ENCODE results near the gene LAMC3. TPM values are rescaled to one million over a fixed set of nuclear protein-coding genes. Genes with fewer than 3 reads are reported as not detected.

Gene LAMC3
- total RNA-seq, 1 donor from 2014 or later = not detected

GRCh38 chr9:130981756-130982137 lies 27.2 kb upstream of the LAMC3 start:
- H3K4me1 ChIP-seq = peaks cover 19% of the 10 kb centered on the region
- peak overlapping the region; percentile 57 for H3K4me3 Mint-ChIP-seq
- peak overlapping the region; percentile 89 for H3K27ac Mint-ChIP-seq
- no peak overlapping the region for H2AFZ ChIP-seq (replicated peaks)
- no peaks in the 10 kb centered on the region for H3K27me3 ChIP-seq
- peaks cover 8% of the 10 kb centered on the region for H3K27me3 Mint-ChIP-seq (ENCODE audit: insufficient read depth, low read depth)
- no peak overlapping the region for H3K4me2 ChIP-seq
- H3K9ac ChIP-seq = no peak overlapping the region
- no peaks in the 10 kb centered on the region for H4K20me1 ChIP-seq (ENCODE audit: low read depth)
- H3K36me3 Mint-ChIP-seq = no peaks in the 10 kb centered on the region
- no peak overlapping the region for H3K27ac ChIP-seq
- no peak for DNase-seq (ENCODE audit: low spot score)
- H3K9me3 Mint-ChIP-seq = no peaks in the 10 kb centered on the region
- H3K4me1 Mint-ChIP-seq = peaks cover 63% of the 10 kb centered on the region
- no peaks in the 10 kb centered on the region for H3K36me3 ChIP-seq
- H3K79me2 ChIP-seq (ENCODE audit: low read depth) = no peaks in the 10 kb centered on the region
- H3F3A ChIP-seq (ENCODE audit: low read depth) = no peaks in the 10 kb centered on the region
- H3K9me3 ChIP-seq (ENCODE audit: low read depth) = no peaks in the 10 kb centered on the region
- no peak for TF ChIP-seq EZH2phosphoT487 (IDR thresholded peaks at IDR 0.05)
- TF ChIP-seq, protein P1, sequence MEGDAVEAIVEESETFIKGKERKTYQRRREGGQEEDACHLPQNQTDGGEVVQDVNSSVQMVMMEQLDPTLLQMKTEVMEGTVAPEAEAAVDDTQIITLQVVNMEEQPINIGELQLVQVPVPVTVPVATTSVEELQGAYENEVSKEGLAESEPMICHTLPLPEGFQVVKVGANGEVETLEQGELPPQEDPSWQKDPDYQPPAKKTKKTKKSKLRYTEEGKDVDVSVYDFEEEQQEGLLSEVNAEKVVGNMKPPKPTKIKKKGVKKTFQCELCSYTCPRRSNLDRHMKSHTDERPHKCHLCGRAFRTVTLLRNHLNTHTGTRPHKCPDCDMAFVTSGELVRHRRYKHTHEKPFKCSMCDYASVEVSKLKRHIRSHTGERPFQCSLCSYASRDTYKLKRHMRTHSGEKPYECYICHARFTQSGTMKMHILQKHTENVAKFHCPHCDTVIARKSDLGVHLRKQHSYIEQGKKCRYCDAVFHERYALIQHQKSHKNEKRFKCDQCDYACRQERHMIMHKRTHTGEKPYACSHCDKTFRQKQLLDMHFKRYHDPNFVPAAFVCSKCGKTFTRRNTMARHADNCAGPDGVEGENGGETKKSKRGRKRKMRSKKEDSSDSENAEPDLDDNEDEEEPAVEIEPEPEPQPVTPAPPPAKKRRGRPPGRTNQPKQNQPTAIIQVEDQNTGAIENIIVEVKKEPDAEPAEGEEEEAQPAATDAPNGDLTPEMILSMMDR (IDR thresholded peaks at IDR 0.05) = no peak
- no peak for TF ChIP-seq EZH2 (IDR thresholded peaks at IDR 0.05)
- no peak overlapping the region for H3K4me3 ChIP-seq

- H4K20me1 ChIP-seq (ENCODE audit: low read depth) = no peaks in the 10 kb centered on the region
- no peaks in the 10 kb centered on the region for H3K27me3 ChIP-seq
- Mint-ChIP-seq H3K4me1 (peaks cover 68% of the 10 kb centered on the region), H3K4me3 (no peak overlapping the region), H3K9me3 (no peaks in the 10 kb centered on the region), H3K27ac (peak overlapping the region; percentile 74), H3K36me3 (no peaks in the 10 kb centered on the region), H3K27me3 (ENCODE audit: insufficient read depth, low read depth) (peaks cover 8% of the 10 kb centered on the region)
- H3K4me2 ChIP-seq = no peak overlapping the region
- no peaks in the 10 kb centered on the region for H3K36me3 ChIP-seq
- no peak overlapping the region for H3K4me3 ChIP-seq
- H3K9ac ChIP-seq = no peak overlapping the region
- no peaks in the 10 kb centered on the region for H3F3A ChIP-seq (ENCODE audit: low read depth)
- H3K4me1 ChIP-seq = peaks cover 19% of the 10 kb centered on the region
- H3K79me2 ChIP-seq (ENCODE audit: low read depth) = no peaks in the 10 kb centered on the region
- H3K27ac ChIP-seq = no peak overlapping the region
- no peak overlapping the region for H2AFZ ChIP-seq (replicated peaks)
- DNase-seq (ENCODE audit: low spot score) = no peak
- TF ChIP-seq EZH2 (IDR thresholded peaks at IDR 0.05) (no peak), EZH2phosphoT487 (IDR thresholded peaks at IDR 0.05) (no peak)
- TF ChIP-seq, protein P1 (IDR thresholded peaks at IDR 0.05) = no peak
- no peaks in the 10 kb centered on the region for H3K9me3 ChIP-seq (ENCODE audit: low read depth)
Measured at GRCh38 chr9:130982636-130983358, 26.2 kb upstream of the LAMC3 start.

- Histone ChIP-seq H3F3A (ENCODE audit: low read depth) (no peaks in the 10 kb centered on the region), H2AFZ (replicated peaks) (no peak overlapping the region), H3K36me3 (no peaks in the 10 kb centered on the region), H4K20me1 (ENCODE audit: low read depth) (no peaks in the 10 kb centered on the region), H3K4me3 (no peak overlapping the region), H3K4me1 (peaks cover 19% of the 10 kb centered on the region), H3K79me2 (ENCODE audit: low read depth) (no peaks in the 10 kb centered on the region), H3K27me3 (no peaks in the 10 kb centered on the region), H3K9ac (no peak overlapping the region), H3K9me3 (ENCODE audit: low read depth) (no peaks in the 10 kb centered on the region), H3K27ac (no peak overlapping the region), H3K4me2 (no peak overlapping the region)
- H3K27ac Mint-ChIP-seq = peak overlapping the region; percentile 74
- no peak for DNase-seq (ENCODE audit: low spot score)
- no peaks in the 10 kb centered on the region for H3K9me3 Mint-ChIP-seq
- H3K27me3 Mint-ChIP-seq (ENCODE audit: insufficient read depth, low read depth) = peaks cover 10% of the 10 kb centered on the region
- TF ChIP-seq EZH2 (IDR thresholded peaks at IDR 0.05) = no peak
- H3K4me1 Mint-ChIP-seq = peaks cover 71% of the 10 kb centered on the region
- no peak overlapping the region for H3K4me3 Mint-ChIP-seq
- no peaks in the 10 kb centered on the region for H3K36me3 Mint-ChIP-seq
Measured at GRCh38 chr9:130983359-130983670, 25.7 kb upstream of the LAMC3 start.

- Histone ChIP-seq H4K20me1 (ENCODE audit: low read depth) (no peaks in the 10 kb centered on the region), H3K4me1 (peaks cover 19% of the 10 kb centered on the region), H3K27me3 (no peaks in the 10 kb centered on the region), H3K9ac (no peak overlapping the region), H3K4me3 (no peak overlapping the region), H3K27ac (no peak overlapping the region), H2AFZ (replicated peaks) (no peak overlapping the region), H3F3A (ENCODE audit: low read depth) (no peaks in the 10 kb centered on the region), H3K9me3 (ENCODE audit: low read depth) (no peaks in the 10 kb centered on the region), H3K4me2 (no peak overlapping the region), H3K79me2 (ENCODE audit: low read depth) (no peaks in the 10 kb centered on the region), H3K36me3 (no peaks in the 10 kb centered on the region)
- no peaks in the 10 kb centered on the region for H3K36me3 Mint-ChIP-seq
- no peak overlapping the region for H3K4me3 Mint-ChIP-seq
- no peak for TF ChIP-seq EZH2phosphoT487 (IDR thresholded peaks at IDR 0.05)
- TF ChIP-seq, protein P1 (IDR thresholded peaks at IDR 0.05) = no peak
- no peak for TF ChIP-seq EZH2 (IDR thresholded peaks at IDR 0.05)
- peaks cover 15% of the 10 kb centered on the region for H3K27me3 Mint-ChIP-seq (ENCODE audit: insufficient read depth, low read depth)
- no peak for DNase-seq (ENCODE audit: low spot score)
- peak overlapping the region; percentile 70 for H3K27ac Mint-ChIP-seq
- peaks cover 75% of the 10 kb centered on the region for H3K4me1 Mint-ChIP-seq
- H3K9me3 Mint-ChIP-seq = no peaks in the 10 kb centered on the region
Measured at GRCh38 chr9:130983970-130984369, 25.0 kb upstream of the LAMC3 start.

All from neural progenitor cell (in vitro differentiated cells).